Occipital lobe (tissue), 2 donors: ENCODE results near the gene MBTPS1. TPM values are rescaled to one million over a fixed set of nuclear protein-coding genes. Genes with fewer than 3 reads are reported as not detected.
A peak's percentile ranks its signal among the peaks of the same experiment; 100 is the strongest.
"Not testable (repeated sequence)": the region's sequence is repeated elsewhere in the genome, so short reads cannot be mapped to it uniquely, and the experiment has no call there.

ENCODE experiments used
- DNase-seq: peaks from one replicate; lab custom pipeline; 2025; lab: John Stamatoyannopoulos, UW
- total RNA-seq: library from RNA; depleted of rRNA; stranded (reverse); fragments of >200 nt; gene quantifications from one replicate; pipeline ENCODE4 v1.2.3, GENCODE V29; 2014

Gene MBTPS1
- total RNA-seq, 1 donor from 2014 or later = 78.1 TPM

- DNase-seq = no peak
Observed at GRCh38 chr16:84137287-84137686, 20.5 kb upstream of the MBTPS1 start.

DNA sequence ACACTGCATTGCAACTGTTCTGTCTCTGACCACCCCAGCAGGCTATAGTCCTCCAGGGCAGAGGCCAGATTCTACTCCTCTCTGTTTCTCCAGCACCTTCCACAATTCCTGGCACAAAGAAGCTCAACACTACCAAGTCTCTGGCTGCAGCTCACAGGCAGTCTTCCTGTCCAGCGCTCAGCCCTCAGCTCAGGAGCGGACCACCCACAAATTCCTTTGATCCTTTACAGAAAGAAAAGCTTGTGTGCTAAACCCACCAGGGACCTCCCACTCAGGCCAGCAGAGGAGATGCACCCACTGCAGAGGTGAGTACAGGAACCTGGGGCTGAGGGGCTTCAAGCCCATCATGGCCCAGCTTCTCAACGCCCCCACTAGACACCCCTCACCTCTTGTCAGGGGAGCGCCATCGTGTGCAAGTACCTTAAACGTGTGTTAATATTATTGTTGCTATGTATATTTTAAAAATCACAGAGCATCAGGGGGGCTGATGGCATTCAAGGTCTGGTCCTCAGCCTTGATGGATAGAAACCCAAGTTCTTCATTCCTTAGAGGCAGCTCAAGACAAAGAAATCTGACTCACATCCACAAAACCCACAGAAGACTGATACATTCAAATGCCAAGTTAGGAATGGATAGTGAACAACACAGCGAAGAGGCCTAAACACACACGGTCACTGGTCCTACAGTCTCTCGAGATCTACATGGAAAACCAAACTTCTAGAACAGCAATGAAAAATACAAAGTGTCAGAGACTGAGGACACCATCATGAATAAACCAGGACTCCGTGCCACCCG, 19.8 kb upstream of the MBTPS1 start:
- DNase-seq = no peak

DNA sequence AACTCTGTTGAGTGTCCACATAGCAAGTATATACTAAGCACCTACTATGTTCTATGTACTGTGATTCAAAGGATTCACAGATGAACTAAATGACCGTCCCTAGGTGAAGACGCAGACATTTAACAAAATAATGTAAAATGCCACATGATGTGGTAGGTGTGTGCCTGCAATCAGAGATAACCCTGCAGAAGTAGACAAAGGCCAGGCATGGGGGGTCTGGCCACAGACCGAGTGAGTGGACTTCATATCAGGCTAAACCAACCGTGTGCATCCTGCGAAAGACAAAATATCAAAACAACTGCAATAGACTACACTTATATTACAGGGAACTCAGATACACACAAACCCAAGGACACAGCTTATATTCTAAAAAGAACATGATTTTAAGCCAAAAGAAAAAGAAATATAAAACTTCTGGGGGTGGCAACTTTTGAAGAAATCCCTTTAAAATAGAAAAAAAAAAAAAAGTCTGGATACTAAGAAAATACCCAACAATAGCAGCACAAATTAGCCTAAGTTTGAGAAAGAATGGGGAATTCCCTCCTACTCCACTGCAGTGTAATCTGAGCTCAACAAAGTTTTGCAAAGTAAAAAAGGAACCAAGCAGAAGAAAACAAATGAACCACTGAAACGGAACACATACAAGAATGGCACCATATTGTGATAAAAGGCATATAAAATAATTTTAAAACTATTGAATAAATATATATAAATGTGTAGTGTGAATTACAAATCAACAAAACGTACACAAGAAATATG, 16.0 kb upstream of the MBTPS1 start:
- DNase-seq = no peak

- DNase-seq = no peak
Observed at GRCh38 chr16:84131117-84131516, 14.4 kb upstream of the MBTPS1 start.

GRCh38 chr16:84124257-84125073, 7.7 kb upstream of the MBTPS1 start:
- DNase-seq = no peak

DNA sequence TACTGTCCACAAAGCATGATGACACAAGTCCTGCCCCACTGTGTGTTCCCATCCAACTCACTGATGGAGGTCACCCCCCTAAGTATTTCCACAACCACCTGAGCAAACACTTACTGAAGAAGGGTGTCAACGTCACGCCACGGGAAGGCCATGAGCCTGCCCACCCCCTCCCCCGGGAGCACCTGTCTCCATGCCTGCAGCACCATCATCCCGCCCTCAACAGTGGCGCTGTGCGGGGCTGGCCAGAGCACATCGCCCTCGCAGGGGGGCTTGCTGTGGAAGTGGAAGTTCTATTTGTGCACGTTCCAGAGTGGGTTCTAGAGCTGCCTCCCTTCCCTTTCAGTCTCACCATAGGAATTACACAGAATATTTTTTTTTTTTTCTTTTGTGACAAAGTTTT, 4.3 kb upstream of the MBTPS1 start:
- DNase-seq = no peak

DNA sequence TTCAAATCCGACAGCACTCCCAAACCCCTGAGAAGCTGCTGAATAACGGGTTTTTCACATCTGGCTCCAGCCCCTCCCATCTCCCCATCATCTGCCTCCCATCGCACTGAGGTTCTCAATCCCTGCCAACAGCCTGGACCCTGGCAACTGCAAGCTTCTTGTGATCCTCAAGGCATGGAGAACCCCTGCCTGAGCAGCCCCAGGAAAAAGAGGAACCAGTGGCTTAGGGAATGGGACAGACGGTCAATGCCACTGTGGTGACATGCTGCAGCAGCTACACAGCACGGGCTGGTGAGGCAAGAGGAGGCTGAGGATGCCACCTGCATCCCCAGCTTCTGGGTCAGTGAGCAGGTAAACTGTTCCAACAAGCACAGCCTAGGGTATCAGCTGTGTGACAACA, 3.3 kb upstream of the MBTPS1 start:
- no peak for DNase-seq

DNA sequence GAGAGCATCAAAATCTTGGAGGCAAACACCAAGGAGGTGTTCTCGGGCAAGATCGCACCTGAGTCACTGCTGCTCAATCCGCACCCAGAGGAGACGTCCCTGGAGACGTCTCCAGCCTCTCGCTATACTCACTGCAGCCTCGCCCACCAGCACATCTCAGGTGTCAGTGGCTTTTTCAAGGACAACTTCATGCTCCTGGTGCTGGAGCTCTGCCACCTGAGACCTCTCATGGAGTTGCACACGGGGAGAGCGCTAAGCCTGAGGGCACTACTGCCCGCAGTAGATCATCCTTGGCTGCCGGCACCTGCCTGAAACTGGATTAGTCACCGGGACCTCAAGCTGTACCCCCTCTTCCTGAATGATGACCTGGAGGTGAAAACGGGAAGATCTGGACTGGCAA, 2.6 kb upstream of the MBTPS1 start:
- no peak for DNase-seq

DNA sequence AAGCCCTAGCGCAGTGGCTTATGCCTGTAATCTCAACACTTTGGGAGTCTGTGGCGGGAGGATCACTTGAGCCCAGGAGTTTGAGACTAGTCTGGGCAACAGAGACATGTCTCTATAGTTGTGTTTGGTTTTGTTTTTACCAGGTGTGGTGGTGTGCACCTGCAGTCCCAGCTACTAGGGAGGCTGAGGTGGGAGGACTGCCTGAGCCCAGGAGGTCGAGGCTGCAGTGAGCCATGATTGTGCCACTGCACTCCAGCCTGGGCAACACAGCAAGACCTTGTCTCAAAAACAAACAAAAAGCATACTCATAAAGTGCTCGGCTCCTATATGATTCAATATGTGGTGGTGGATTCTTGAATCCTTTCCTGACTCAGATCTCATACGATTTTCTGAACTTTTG, 1.6 kb upstream of the MBTPS1 start:
- DNase-seq = not testable (repeated sequence)

DNA sequence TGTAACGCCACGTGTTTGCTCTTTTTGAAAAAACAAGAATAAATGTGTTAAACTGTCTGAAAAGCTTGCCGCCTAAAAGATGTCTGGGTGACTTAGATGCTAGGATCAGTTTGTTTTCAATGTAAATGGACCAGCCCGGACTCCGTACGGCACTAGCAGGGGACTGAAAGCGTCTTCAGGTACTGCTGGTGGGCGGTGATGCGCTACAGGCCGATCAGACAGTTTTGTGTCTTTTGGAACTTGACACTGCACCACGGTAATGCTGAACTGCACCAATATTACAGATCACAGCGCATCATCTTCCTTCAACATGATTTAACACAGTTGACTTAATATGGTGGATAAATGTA, 727 bp upstream of the MBTPS1 start:
- DNase-seq = no peak

DNA sequence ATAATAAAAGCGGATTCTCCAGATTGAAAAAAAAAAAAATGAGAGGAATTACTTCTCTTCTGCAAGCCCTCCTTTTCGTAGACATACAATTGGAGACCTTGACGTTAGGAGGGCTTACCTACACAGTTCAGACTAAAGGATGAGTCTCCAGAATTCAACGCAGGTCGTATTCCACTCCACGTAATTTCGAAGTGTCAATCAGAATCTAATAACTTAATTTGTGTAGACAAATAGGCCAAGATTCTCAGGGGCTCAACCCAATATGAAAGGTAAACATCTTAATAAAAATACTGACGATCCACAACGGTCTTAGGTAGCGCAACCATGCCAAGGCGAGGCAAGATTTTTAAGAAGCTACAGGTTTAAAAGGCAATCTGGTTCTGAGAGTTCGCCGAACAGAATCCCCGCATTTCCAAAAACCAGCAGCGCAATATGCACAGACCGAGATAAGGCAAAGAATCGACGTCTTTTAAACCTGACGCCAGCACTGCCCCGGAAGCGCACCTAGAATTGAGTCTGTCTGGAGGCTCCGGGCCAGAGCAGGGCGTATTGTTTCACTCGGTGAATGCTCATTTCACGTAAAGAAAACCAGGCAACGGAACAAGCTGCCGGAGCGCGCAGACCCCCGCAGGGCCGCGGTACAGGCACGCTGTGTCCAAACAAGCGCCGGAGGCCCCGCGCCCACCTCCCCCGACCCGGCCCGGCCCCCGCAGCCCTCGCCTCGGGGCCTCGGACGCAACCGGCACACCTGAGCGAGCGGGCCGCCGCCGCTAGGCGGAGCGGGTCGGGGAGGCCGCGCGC, 623 bp downstream of the MBTPS1 start:
- DNase-seq = peak; percentile 66

GRCh38 chr16:84111949-84112348, 4.8 kb downstream of the MBTPS1 start:
- not testable (repeated sequence) for DNase-seq

GRCh38 chr16:84111525-84111924, 5.2 kb downstream of the MBTPS1 start:
- DNase-seq = no peak

DNA sequence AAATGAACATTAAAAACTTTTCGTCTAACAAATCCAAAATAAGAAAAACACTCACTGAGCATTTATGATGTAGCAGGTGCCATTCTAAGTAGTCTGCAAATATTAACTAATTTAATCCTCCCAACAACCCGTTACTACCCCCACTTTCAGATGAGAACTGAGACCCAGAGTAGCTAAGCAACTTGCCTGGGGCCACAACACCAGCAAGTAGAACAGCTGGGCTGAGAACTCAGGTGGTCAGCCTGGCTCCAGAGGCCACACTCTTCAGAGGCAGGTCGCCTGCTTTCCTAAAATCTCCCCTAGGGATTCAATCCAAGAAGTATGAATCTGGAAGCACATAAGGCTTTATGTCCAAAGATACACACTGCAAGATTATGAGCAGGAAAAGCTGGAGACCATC, 6.2 kb downstream of the MBTPS1 start:
- no peak for DNase-seq

DNA sequence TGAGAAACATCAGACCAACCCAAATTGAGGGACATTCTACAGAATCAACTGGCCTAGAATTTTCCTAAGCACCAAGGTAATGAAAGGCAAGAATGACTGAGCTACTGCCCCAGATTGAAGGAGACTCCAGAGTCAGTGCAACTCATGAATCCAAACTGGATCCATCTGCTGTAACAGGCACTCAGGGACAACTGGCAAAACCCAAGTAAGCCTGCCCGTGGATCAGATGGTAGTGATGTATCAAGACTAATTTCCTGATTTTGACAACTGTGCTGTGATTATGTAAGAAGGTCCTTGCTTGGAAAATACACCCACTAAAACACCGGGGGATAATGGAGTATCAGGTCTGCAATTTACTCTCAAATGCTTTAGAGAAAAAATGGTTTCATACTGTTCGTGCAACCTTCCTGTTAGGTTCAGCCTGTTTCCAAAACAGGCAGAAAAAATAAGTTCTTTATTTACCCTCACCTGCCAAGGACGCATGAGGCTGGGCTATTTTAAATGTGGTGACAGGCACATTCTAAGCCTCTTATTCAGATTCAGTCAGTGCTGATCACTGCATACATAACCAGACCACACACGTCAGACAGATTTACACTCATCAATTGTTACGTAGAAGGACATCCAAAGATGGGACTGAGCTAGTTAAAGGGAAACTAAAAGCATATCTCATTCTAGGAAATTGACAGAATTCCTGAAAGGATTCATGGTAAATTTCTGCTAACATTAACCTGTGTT, 7.0 kb downstream of the MBTPS1 start:
- no peak for DNase-seq

DNA sequence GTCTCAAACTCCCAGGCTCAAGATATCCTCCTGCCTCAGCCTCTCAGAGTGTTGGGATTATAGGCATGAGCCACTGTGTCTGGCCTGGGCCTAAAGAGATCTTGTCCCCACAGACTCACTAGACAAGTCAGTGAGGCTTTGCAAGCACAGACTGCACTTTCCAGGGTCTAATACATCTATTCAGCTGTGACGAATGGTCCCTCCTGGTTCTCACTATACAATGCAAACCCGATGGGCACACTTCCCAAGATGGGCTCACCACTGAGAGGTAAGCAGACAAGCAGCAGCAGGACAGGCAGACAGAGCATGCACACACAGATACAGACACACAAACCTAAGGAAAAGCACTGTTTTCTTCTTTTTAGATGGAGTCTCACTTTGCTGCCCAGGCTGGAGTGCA, 8.8 kb downstream of the MBTPS1 start:
- DNase-seq = no peak

GRCh38 chr16:84105948-84106740, 10.6 kb downstream of the MBTPS1 start:
- DNase-seq = no peak

DNA sequence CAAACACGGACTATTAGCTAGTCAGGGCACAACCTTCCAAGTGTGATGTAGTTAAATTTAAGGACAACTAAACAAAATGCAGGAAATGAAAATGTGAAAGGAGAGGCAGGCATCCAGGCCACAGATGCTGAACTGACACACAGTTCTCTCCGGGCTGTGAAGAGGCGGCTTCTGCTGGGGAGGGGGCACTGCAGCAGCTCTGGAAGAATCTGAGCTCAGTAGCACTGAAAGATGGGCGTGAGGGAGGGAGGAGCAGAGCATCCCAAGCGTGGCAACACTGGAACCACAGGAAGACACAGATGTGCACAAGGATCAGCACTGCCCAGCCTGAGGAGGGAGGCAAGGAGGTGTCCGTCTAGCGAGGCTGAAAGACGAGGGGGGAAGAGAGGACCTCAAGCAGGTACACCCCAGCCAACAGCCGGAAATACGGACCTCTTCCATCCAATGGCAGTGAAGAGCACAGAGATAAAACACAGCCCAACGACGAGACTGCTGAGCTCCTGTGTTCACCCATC, 11.4 kb downstream of the MBTPS1 start:
- no peak for DNase-seq

DNA sequence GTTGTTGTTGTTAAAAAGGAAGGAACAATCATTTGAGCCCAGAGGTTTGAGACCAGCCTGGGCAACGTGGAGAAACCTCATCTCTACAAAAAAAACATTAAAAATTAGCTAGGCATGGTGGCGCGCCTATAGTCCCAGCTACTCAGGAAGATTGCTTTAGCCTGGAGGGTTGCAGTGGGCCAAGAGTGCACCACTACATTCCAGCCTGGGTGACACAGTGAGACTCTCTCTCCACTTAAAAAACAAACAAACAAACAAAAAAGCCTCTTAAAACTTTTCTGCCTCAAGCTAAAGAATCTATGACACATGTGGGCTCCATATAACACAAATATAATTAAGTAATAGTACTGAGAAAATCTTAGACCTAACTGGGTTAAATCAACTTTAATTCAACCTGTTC, 12.5 kb downstream of the MBTPS1 start:
- no peak for DNase-seq

GRCh38 chr16:84103678-84104077, 13.1 kb downstream of the MBTPS1 start:
- DNase-seq = no peak
